COR-L47 (cell line): ENCODE measurements around the gene SCN4B.
"Not testable (repeated sequence)": the region's sequence is repeated elsewhere in the genome, so short reads cannot be mapped to it uniquely, and the experiment has no call there.

Experiments used
- DNase-seq: peaks from one replicate; lab custom pipeline; 2025; lab: John Stamatoyannopoulos, UW

The SCN4B gene

GRCh38 chr11:118152552-118153471, at the start of gene SCN4B:
Gene SCN4B (minus strand): TSS chr11:118152823. CDS start chr11:118152673, 150 bp downstream.
- DNase-seq = peak; percentile 58

- no peak for DNase-seq
Observed at GRCh38 chr11:118201966-118202365, 49.3 kb upstream of the SCN4B start.

- DNase-seq = no peak
Observed at GRCh38 chr11:118200901-118201680, 48.5 kb upstream of the SCN4B start.

DNA sequence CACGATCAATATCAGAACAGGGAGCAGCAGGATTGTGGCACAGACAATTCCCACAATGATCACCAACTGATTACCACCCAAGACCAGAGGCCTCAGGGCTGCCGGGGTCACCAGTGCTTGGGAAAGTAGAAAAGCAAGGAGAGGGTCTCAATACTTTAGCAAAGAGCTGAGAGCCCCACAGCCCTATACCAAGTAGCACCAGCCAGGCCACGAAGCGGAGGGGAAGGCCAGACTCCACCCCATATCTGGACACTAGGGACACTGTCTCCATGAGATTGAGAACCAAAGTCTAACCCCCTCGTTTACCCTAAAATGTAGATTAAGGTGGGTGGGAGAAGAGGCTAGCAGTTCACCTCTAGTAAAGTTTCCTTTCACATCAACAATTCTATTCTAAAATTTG, 47.9 kb upstream of the SCN4B start:
- DNase-seq = no peak

DNA sequence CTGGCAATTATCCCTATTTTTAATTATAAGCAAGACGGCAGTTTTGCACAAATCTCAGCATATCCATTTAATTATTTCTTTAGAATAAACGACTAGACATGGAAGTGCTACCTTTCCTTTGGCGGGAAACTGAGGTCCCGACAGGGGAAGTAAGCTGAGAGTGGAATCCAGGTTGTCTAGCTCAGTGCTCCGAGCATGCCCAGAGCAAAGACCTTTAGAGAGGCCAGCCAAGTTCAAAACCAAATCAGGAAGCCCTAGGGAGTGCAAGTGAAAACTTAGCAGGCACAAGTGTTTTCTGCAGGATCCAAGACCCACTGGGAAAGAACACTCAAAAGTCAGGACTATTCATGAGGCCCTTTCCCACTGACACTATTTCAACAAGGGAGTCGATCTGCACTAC, 46.5 kb upstream of the SCN4B start:
- no peak for DNase-seq

- DNase-seq = peak; percentile 66
Observed at GRCh38 chr11:118198370-118198769, 45.7 kb upstream of the SCN4B start.

DNA sequence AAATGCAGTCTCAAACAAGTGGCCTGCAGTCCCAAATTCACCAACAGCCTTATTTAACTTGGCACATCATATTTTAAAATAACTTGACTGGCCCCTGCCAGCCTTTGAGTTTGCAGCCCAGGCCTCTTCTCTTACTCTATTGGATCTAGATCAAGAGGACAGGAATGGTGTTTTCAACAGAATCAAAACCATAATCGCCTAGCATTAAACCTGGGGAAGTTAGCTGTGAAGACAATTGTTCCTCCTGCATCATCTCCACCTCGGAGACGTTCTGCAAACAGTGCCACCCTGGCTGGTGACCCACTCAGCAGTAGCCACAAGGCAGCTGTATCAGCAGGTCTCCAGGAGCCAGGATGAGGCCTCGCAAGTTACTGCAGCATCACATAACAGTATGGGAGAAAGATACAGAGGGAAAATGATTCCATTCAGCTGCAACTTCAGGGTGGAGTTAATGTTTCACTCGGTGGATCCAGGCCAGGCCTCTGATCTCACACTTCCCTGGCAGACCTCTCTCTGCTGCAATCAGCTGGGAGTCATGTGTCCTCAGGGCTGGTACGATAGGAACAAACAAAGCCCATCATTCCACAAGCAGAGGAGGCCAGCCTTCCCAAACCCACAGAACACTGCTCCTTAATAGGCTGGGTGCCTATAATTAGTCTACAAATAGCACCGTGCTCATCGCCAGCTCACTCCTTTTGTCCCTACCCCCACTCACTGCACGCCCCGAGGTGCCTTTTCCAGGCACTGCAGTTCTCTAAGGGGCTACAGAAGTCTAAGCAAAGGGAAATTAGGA, 42.4 kb upstream of the SCN4B start:
- DNase-seq = peak; percentile 80

DNA sequence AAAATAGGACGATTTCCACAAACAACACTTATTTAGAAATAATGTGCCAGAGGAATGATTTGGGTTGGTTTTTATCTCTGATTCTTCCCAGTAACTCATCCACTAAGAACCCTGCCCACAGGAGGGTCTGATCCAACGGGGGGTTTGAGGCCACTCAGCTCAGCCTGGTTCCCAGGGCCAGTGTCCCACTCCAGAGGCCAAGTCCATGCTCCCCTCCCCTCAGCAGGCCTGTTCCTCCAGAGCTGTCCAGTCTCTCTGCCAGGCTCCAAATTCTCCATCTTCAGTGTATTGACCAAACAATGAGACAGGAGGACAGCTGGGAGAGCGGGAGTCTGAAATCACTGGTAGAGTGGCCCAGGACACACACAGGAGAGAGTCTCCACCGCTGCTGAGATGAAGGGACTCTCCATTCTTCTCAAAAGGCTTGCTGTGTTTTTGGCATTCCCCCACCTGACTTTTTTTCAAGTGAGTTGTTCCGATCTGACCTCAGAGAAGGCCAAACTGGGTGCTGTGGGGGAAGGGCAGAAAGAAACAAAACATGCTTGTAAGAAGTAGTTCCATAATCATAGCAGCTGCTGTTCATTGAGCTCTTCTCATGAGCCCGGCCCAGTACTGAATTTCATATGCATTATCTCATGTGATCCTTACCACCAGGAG, 41.4 kb upstream of the SCN4B start:
- DNase-seq = no peak

DNA sequence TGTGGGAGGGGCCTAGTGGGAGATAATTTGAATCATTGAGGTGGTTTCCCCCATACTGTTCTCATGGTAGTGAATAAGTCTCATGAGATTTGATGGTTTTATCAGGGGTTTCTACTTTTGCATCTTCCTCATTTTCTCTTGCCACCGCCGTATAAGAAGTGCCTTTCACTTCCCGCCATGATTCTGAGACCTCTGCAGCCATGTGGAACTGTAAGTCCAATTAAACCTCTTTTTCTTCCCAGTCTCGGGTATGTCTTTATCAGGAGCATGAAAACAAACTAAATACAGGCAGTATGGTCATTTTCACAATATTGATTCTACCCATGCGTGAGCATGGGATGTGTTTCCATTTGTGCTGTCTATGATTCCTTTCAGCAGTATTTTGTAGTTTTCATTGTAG, 40.2 kb upstream of the SCN4B start:
- not testable (repeated sequence) for DNase-seq

DNA sequence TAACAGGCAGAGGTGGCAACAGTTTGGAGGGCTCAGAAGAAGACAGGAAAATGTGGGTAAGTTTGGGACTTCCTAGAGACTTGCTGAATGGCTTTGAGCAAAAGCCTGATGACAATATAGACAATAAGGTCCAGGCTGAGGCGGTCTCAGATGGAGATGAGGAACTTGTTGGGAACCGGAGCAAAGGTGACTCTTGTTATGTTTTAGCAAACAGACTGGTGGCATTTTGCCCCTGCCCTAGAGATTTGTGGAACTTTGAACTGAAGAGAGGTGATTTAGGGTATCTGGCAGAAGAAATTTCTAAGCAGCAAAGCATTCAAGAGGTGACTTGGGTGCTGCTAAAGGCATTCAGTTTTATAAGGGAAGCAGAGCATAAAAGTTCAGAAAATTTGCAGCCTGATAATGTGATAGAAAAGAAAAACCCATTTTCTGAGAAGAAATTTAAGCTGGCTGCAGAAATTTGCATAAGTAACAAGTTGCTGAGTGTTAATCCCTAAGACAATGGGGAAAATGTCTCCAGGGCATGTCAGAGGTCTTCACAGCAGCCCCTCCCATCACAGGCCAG, 38.4 kb upstream of the SCN4B start:
- DNase-seq = not testable (repeated sequence)

DNA sequence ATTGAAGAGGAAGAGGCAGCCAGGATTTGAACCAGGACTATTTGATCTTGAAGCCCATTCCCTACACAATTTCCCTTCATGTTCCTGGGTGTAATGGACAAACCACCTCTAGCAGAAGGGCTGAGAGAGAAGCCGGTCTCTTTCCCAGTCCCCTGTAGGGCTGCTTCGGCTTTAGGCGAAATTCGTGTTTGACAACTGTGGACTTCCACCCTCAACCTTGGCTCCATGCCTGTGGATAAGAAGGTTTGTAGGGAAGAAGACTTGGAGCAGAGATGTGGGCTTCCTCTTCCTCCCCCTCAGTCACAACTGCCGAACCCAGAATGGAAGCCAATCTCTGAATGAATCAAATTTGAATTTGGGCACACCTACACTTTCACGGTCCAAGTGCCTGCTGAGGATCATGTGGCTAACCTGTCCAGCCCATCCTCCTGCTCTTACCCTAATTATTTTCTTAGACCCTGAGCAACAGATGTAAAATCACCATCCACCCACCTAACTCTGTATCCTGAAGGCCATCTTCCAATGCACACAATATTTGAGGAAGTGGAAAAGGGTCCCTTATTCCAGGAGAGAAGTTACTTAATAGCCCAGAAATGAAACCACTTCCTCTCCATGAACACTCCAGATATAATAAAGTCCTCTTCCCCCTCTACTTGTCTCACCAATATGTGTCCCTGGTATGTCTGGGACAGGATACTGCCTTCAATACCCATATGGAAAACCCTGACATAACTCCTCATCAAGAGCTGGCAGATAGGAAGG, 33.9 kb upstream of the SCN4B start:
- no peak for DNase-seq

GRCh38 chr11:118184784-118185579, 32.4 kb upstream of the SCN4B start:
- no peak for DNase-seq

- DNase-seq = not testable (repeated sequence)
Observed at GRCh38 chr11:118183691-118184090, 31.1 kb upstream of the SCN4B start.

- DNase-seq = no peak
Observed at GRCh38 chr11:118180300-118180703, 27.7 kb upstream of the SCN4B start.

DNA sequence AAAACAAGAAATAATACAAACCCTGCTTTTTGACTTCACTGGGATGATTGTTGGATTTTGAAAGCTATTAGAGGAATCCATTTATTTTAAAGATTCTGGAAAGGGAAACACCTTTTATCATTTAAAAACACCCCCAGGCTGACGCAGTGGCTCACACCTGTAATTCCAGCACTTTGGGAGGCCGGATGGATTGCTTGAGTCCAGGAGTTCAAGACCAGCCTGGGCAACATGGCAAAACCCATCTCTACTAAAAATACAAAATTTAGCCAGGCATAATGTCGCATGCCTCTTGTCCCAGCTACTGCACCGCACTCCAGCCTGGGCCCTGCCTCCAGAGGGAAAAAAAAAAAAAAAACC, 24.1 kb upstream of the SCN4B start:
- no peak for DNase-seq

DNA sequence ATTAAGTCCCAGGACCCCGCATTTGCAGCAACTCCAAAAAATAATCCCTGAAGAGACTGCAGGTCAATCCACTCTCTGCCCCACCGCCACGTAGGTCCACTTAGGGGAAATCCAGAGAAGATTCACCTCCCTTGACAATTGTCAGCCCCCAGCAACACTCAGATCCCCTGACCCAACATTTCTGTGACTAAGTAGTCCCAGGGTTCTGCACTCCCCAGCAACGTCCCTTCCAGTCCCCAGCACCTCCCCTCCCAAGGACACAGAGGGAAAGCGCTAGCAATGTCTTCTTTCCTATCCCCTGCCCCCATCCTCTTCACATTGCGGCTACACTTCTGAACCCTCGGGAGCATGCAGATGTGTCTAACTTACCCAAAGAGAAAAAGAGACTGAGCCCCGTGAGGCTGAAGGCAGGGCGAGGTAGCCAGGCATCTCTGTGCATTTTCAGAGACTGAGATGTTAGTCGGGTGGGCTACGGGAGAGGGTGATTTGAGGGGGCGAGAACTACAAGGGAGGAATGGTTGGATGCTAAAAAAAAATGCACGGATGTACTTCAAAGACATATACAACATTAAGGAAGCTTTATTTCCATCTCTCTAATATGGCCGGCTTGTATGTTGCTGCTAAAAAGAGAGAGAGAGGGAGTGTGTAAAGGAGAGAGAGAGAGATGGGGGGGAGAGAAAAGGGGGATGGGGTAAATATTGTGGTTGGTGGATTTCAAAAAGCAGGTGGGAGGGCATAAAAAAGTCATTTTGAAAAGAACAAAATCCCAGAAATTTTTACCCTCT, 23.6 kb upstream of the SCN4B start, which contains the start of gene SCN2B:
SCN2B (minus strand) TSS at position 647 of the 785 bp plus-strand sequence; CDS start at position 439, 208 bp downstream.
- DNase-seq = no peak

GRCh38 chr11:118175031-118175992, 22.7 kb upstream of the SCN4B start:
- DNase-seq = no peak
